ENCODE data around the gene TMC2. TPM values are rescaled to one million over a fixed set of nuclear protein-coding genes. Genes with fewer than 3 reads are reported as not detected.
A peak's percentile ranks its signal among the peaks of the same experiment; 100 is the strongest.

The TMC2 gene
- polyA plus RNA-seq, 2 of the 4 experiments (the other 2 are of a cell fraction): not detected

DNA sequence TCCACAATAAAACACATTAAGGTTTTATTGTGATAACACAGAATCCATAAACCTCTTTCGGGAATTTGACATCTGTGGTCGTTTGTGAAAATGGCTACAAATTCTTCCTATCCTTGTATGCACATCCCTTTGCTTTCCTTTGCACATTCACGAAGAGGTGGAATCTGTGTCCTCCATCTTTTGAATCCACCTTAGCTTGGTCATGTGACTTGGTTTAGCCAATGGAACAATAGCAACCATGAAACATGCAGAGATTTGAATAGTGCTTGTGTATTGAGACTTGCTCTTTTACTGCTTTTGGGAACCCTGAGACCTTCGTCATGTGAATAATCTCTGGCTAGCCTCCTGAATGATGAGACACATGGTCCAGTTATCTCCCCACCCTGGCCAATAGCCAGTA lies 66.4 kb downstream of the TMC2 start:
- Histone ChIP-seq H3K4me1 (no peaks in the 10 kb centered on the region), H3K9me3 (peaks cover 23% of the 10 kb centered on the region), H3K4me2 (no peak overlapping the region), H3K27ac (no peak overlapping the region), H3K4me3 (no peak overlapping the region)
- ChIA-PET CTCF (interaction anchor here (0.8 to 1.5 kb wide), 3 partner anchors 24 to 79 kb away, joined by 3 to 4 read pairs (median 3); no protein-coding TSS in a partner anchor), POLR2A (no interaction called here)
- TF ChIP-seq, protein P1, sequence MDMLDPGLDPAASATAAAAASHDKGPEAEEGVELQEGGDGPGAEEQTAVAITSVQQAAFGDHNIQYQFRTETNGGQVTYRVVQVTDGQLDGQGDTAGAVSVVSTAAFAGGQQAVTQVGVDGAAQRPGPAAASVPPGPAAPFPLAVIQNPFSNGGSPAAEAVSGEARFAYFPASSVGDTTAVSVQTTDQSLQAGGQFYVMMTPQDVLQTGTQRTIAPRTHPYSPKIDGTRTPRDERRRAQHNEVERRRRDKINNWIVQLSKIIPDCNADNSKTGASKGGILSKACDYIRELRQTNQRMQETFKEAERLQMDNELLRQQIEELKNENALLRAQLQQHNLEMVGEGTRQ (IDR thresholded peaks at IDR 0.05): peak; percentile 52; the same call in 1 of the 2 replicates
- TF ChIP-seq EHMT2 (IDR thresholded peaks at IDR 0.05; ENCODE audit: low read depth): no peak
- FAIRE-seq: peak; percentile 63
- 49% methylated on average over 4 of the region's 4 CpGs for WGBS (ENCODE audit: missing lambda C conversion rate)
- peak in 1 of 2 experiments; percentile 40 for DNase-seq (ENCODE audit: low read depth in 1 of 2, low spot score in 1 of 2)
- no peak for ATAC-seq

DNA sequence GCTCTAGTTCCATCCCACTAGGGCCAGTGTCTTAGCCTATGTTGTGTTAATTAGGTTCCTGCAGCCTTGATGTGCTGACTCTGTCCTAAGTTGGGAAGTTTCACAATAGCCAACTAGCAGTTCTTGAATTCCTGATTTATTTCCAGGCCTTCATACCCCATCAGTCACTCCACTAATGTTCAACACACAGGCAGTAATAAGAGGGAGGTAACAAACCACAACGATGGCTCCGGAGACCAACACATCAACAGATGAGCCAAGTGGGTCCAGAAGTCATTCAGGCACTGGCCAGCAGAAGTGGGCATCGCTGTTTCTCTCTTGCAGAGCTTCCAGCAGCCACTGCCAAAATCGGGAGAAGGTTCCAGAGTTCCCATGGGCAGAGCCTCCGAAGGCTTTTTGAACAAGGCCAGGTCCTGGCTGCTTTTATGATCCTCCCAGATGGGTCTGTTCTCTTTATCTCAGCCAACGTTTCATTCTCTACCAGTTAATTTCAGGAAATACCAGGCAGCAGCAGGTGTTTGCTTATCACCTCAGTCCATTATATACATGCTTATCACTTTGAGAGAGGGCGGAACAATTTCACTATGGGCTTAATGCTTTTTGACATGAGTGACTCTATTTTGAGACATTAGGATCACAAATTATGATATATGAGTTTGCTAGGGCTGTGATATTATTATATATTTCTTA lies 67.6 kb downstream of the TMC2 start:
- no peak for TF ChIP-seq KDM5A (IDR thresholded peaks at IDR 0.05)
- TF ChIP-seq FOSL2 (IDR thresholded peaks at IDR 0.05): no peak
- no peak for TF ChIP-seq FOSL2 (CRISPR knock-in tag; IDR thresholded peaks at IDR 0.05)
- TF ChIP-seq, protein P2, sequence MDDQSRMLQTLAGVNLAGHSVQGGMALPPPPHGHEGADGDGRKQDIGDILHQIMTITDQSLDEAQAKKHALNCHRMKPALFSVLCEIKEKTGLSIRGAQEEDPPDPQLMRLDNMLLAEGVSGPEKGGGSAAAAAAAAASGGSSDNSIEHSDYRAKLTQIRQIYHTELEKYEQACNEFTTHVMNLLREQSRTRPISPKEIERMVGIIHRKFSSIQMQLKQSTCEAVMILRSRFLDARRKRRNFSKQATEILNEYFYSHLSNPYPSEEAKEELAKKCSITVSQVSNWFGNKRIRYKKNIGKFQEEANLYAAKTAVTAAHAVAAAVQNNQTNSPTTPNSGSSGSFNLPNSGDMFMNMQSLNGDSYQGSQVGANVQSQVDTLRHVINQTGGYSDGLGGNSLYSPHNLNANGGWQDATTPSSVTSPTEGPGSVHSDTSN (IDR thresholded peaks at IDR 0.05): no peak
- TF ChIP-seq HOXB13 (CRISPR knock-in tag; IDR thresholded peaks at IDR 0.05; ENCODE audit: low read depth): no peak
- TF ChIP-seq CHD2 (IDR thresholded peaks at IDR 0.05; ENCODE audit: low read length, partially characterized antibody): no peak
- TF ChIP-seq HEYL (CRISPR knock-in tag; IDR thresholded peaks at IDR 0.05): no peak
- TF ChIP-seq ZC3H11A (IDR thresholded peaks at IDR 0.05): no peak
- TF ChIP-seq KDM1A (IDR thresholded peaks at IDR 0.05; ENCODE audit: low read depth): no peak
- TF ChIP-seq RAD21 (conservative IDR thresholded peaks at IDR 0.05 in 1 of 2, IDR thresholded peaks at IDR 0.05 in 1 of 2): no peak
- no peak for TF ChIP-seq CBX2 (IDR thresholded peaks at IDR 0.05; ENCODE audit: borderline replicate concordance, low read depth)
- TF ChIP-seq HOXA7 (CRISPR knock-in tag; IDR thresholded peaks at IDR 0.05): no peak
- TF ChIP-seq SMC3 (IDR thresholded peaks at IDR 0.05): no peak
- no peak for TF ChIP-seq TFCP2L1 (CRISPR knock-in tag; IDR thresholded peaks at IDR 0.05)
- TF ChIP-seq MYC (IDR thresholded peaks at IDR 0.05; ENCODE audit: borderline replicate concordance, low read length): no peak
- no peak for TF ChIP-seq HDAC2 (IDR thresholded peaks at IDR 0.05)
- no peak for TF ChIP-seq EP300 (IDR thresholded peaks at IDR 0.05)
- TF ChIP-seq MAFK (IDR thresholded peaks at IDR 0.05; ENCODE audit: partially characterized antibody): no peak
- ATAC-seq: no peak; a peak in 1 of 6 replicates
- Histone ChIP-seq H3K4me2 (no peak overlapping the region), H3K9me3 (peaks cover 23% of the 10 kb centered on the region), H3K4me3 (no peak overlapping the region), H3K4me1 (no peaks in the 10 kb centered on the region), H3K27ac (no peak overlapping the region)
- ChIA-PET CTCF (interaction anchor here (0.8 kb wide), 1 partner anchor 49 kb away, joined by 3 read pairs; no protein-coding TSS in a partner anchor), POLR2A (no interaction called here)
- 43% methylated on average over 7 of the region's 7 CpGs for WGBS (ENCODE audit: missing lambda C conversion rate)
- FAIRE-seq: no peak
- DNase-seq (ENCODE audit: low read depth in 1 of 2, low spot score in 1 of 2): no peak

DNA sequence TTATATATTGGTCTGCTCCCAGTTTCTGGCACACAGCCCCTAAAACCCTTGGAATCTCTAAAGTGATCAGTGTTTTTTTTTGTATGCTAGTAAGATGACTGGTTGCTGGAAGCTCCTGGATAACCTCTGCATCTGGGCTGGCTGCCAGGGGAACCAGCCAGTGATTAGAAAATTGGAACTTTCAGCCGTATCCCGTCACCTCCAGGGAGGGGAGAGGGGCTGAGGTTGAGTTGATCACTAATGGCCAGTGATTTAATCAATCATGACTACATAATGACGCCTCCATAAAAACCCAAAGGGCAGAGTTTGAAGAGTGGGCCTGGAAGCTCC lies 68.1 kb downstream of the TMC2 start:
- ChIA-PET CTCF (interaction anchor here (0.8 kb wide), 1 partner anchor 49 kb away, joined by 3 read pairs; no protein-coding TSS in a partner anchor), POLR2A (no interaction called here)
- Histone ChIP-seq H3K4me3 (no peak overlapping the region), H3K4me1 (no peaks in the 10 kb centered on the region), H3K4me2 (no peak overlapping the region), H3K27ac (no peak overlapping the region), H3K9me3 (peaks cover 23% of the 10 kb centered on the region)
- no peak for DNase-seq (ENCODE audit: low read depth in 1 of 2, low spot score in 1 of 2)
- ATAC-seq: no peak
- 38% methylated on average over 3 of the region's 3 CpGs for whole genome bisulfite sequencing (ENCODE audit: missing lambda C conversion rate)
- no peak for FAIRE-seq
- no peak for TF ChIP-seq KDM5A (IDR thresholded peaks at IDR 0.05)
- TF ChIP-seq, protein P3, sequence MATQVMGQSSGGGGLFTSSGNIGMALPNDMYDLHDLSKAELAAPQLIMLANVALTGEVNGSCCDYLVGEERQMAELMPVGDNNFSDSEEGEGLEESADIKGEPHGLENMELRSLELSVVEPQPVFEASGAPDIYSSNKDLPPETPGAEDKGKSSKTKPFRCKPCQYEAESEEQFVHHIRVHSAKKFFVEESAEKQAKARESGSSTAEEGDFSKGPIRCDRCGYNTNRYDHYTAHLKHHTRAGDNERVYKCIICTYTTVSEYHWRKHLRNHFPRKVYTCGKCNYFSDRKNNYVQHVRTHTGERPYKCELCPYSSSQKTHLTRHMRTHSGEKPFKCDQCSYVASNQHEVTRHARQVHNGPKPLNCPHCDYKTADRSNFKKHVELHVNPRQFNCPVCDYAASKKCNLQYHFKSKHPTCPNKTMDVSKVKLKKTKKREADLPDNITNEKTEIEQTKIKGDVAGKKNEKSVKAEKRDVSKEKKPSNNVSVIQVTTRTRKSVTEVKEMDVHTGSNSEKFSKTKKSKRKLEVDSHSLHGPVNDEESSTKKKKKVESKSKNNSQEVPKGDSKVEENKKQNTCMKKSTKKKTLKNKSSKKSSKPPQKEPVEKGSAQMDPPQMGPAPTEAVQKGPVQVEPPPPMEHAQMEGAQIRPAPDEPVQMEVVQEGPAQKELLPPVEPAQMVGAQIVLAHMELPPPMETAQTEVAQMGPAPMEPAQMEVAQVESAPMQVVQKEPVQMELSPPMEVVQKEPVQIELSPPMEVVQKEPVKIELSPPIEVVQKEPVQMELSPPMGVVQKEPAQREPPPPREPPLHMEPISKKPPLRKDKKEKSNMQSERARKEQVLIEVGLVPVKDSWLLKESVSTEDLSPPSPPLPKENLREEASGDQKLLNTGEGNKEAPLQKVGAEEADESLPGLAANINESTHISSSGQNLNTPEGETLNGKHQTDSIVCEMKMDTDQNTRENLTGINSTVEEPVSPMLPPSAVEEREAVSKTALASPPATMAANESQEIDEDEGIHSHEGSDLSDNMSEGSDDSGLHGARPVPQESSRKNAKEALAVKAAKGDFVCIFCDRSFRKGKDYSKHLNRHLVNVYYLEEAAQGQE (IDR thresholded peaks at IDR 0.05): no peak
- TF ChIP-seq, protein P4, sequence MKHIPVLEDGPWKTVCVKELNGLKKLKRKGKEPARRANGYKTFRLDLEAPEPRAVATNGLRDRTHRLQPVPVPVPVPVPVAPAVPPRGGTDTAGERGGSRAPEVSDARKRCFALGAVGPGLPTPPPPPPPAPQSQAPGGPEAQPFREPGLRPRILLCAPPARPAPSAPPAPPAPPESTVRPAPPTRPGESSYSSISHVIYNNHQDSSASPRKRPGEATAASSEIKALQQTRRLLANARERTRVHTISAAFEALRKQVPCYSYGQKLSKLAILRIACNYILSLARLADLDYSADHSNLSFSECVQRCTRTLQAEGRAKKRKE (CRISPR knock-in tag; IDR thresholded peaks at IDR 0.05; ENCODE audit: low read depth): no peak
- TF ChIP-seq CHD2 (IDR thresholded peaks at IDR 0.05; ENCODE audit: low read length, partially characterized antibody): no peak
- TF ChIP-seq, protein P5, sequence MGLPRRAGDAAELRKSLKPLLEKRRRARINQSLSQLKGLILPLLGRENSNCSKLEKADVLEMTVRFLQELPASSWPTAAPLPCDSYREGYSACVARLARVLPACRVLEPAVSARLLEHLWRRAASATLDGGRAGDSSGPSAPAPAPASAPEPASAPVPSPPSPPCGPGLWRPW (IDR thresholded peaks at IDR 0.05): no peak
- no peak for TF ChIP-seq PHF8 (IDR thresholded peaks at IDR 0.05; ENCODE audit: borderline replicate concordance, low read depth)
- TF ChIP-seq MAZ (IDR thresholded peaks at IDR 0.05; ENCODE audit: borderline replicate concordance, low read depth, low read length): no peak
- TF ChIP-seq EHF (CRISPR knock-in tag; IDR thresholded peaks at IDR 0.05): no peak
- no peak for TF ChIP-seq JUN (IDR thresholded peaks at IDR 0.05)
- no peak for TF ChIP-seq RCOR1 (IDR thresholded peaks at IDR 0.05; ENCODE audit: low read depth, low read length)
- TF ChIP-seq EHMT2 (IDR thresholded peaks at IDR 0.05; ENCODE audit: low read depth): no peak
